ENCODE measurements around the gene MICAL2.

The MICAL2 gene

GRCh38 chr11:12110201-12110713 is at the start of gene MICAL2:
Gene MICAL2, plus strand, starts transcription at chr11:12110590. Its CDS starts 51,566 bp downstream, at chr11:12162156.
- Histone ChIP-seq H3K79me2 (ENCODE audit: control insufficient read depth, insufficient read depth, low read length, unreplicated experiment) (peaks cover 44% of the 10 kb centered on the region), H3K4me1 (ENCODE audit: control insufficient read depth, insufficient read depth, low read length, unreplicated experiment) (peaks cover 24% of the 10 kb centered on the region), H3K36me3 (ENCODE audit: insufficient read depth, low read length) (no peaks in the 10 kb centered on the region), H3K4me3 (ENCODE audit: low read depth, low read length) (peak within 1 kb of the TSS; percentile 94), H2AFZ (ENCODE audit: low read length, unreplicated experiment) (peak within 1 kb of the TSS; percentile 22), H3K27ac (ENCODE audit: low read depth, low read length) (peak within 1 kb of the TSS; percentile 60), H3K27me3 (ENCODE audit: insufficient read depth, low read length) (no peaks in the 10 kb centered on the region)

- no peak overlapping the region for H3K4me3 ChIP-seq (ENCODE audit: low read depth, low read length)
- no peak overlapping the region for H3K27ac ChIP-seq (ENCODE audit: low read depth, low read length)
These were observed 48.4 kb upstream of the MICAL2 start for GRCh38 chr11:12061851-12062560.

GRCh38 chr11:12063251-12063650 is 47.1 kb upstream of the MICAL2 start:
- Histone ChIP-seq H3K27me3 (ENCODE audit: insufficient read depth, low read length) (no peaks in the 10 kb centered on the region), H3K36me3 (ENCODE audit: insufficient read depth, low read length) (no peaks in the 10 kb centered on the region), H2AFZ (ENCODE audit: low read length, unreplicated experiment) (no peak overlapping the region), H3K4me1 (ENCODE audit: control insufficient read depth, insufficient read depth, low read length, unreplicated experiment) (peaks cover 23% of the 10 kb centered on the region), H3K4me3 (ENCODE audit: low read depth, low read length) (no peak overlapping the region), H3K27ac (ENCODE audit: low read depth, low read length) (no peak overlapping the region), H3K79me2 (ENCODE audit: control insufficient read depth, insufficient read depth, low read length, unreplicated experiment) (no peaks in the 10 kb centered on the region)

More at GRCh38 chr11:12061851-12062560, 48.4 kb upstream of the MICAL2 start:
- Histone ChIP-seq H3K27me3 (ENCODE audit: insufficient read depth, low read length) (no peaks in the 10 kb centered on the region), H2AFZ (ENCODE audit: low read length, unreplicated experiment) (no peak overlapping the region), H3K79me2 (ENCODE audit: control insufficient read depth, insufficient read depth, low read length, unreplicated experiment) (no peaks in the 10 kb centered on the region), H3K36me3 (ENCODE audit: insufficient read depth, low read length) (no peaks in the 10 kb centered on the region), H3K4me1 (ENCODE audit: control insufficient read depth, insufficient read depth, low read length, unreplicated experiment) (peaks cover 13% of the 10 kb centered on the region)

- Histone ChIP-seq H3K79me2 (ENCODE audit: control insufficient read depth, insufficient read depth, low read length, unreplicated experiment) (no peaks in the 10 kb centered on the region), H3K4me3 (ENCODE audit: low read depth, low read length) (no peak overlapping the region), H3K36me3 (ENCODE audit: insufficient read depth, low read length) (no peaks in the 10 kb centered on the region), H3K27me3 (ENCODE audit: insufficient read depth, low read length) (no peaks in the 10 kb centered on the region), H2AFZ (ENCODE audit: low read length, unreplicated experiment) (no peak overlapping the region), H3K27ac (ENCODE audit: low read depth, low read length) (no peak overlapping the region), H3K4me1 (ENCODE audit: control insufficient read depth, insufficient read depth, low read length, unreplicated experiment) (peaks cover 23% of the 10 kb centered on the region)
These were observed 46.0 kb upstream of the MICAL2 start for GRCh38 chr11:12064136-12064953.

GRCh38 chr11:12064954-12065280 is 45.5 kb upstream of the MICAL2 start:
- Histone ChIP-seq H2AFZ (ENCODE audit: low read length, unreplicated experiment) (no peak overlapping the region), H3K4me1 (ENCODE audit: control insufficient read depth, insufficient read depth, low read length, unreplicated experiment) (peaks cover 23% of the 10 kb centered on the region), H3K79me2 (ENCODE audit: control insufficient read depth, insufficient read depth, low read length, unreplicated experiment) (no peaks in the 10 kb centered on the region), H3K36me3 (ENCODE audit: insufficient read depth, low read length) (no peaks in the 10 kb centered on the region), H3K27ac (ENCODE audit: low read depth, low read length) (no peak overlapping the region), H3K4me3 (ENCODE audit: low read depth, low read length) (no peak overlapping the region), H3K27me3 (ENCODE audit: insufficient read depth, low read length) (no peaks in the 10 kb centered on the region)

- Histone ChIP-seq H3K4me3 (ENCODE audit: low read depth, low read length) (peak overlapping the region; percentile 18; the same call in 1 of the 2 replicates), H2AFZ (ENCODE audit: low read length, unreplicated experiment) (no peak overlapping the region)
These were observed 44.2 kb upstream of the MICAL2 start for GRCh38 chr11:12066056-12066798.

GRCh38 chr11:12066799-12067508 is 43.4 kb upstream of the MICAL2 start:
- no peaks in the 10 kb centered on the region for H3K36me3 ChIP-seq (ENCODE audit: insufficient read depth, low read length)
- peaks cover 30% of the 10 kb centered on the region for H3K4me1 ChIP-seq (ENCODE audit: control insufficient read depth, insufficient read depth, low read length, unreplicated experiment)
- no peak overlapping the region for H2AFZ ChIP-seq (ENCODE audit: low read length, unreplicated experiment)
- no peaks in the 10 kb centered on the region for H3K27me3 ChIP-seq (ENCODE audit: insufficient read depth, low read length)
- peak overlapping the region; percentile 97 for H3K27ac ChIP-seq (ENCODE audit: low read depth, low read length)
- H3K79me2 ChIP-seq (ENCODE audit: control insufficient read depth, insufficient read depth, low read length, unreplicated experiment) = no peaks in the 10 kb centered on the region
- peak overlapping the region; percentile 18; the same call in 1 of the 2 replicates for H3K4me3 ChIP-seq (ENCODE audit: low read depth, low read length)

More at GRCh38 chr11:12066056-12066798, 44.2 kb upstream of the MICAL2 start:
- peak overlapping the region; percentile 97 for H3K27ac ChIP-seq (ENCODE audit: low read depth, low read length)
- H3K27me3 ChIP-seq (ENCODE audit: insufficient read depth, low read length) = no peaks in the 10 kb centered on the region
- H3K4me1 ChIP-seq (ENCODE audit: control insufficient read depth, insufficient read depth, low read length, unreplicated experiment) = peaks cover 30% of the 10 kb centered on the region
- no peaks in the 10 kb centered on the region for H3K36me3 ChIP-seq (ENCODE audit: insufficient read depth, low read length)
- H3K79me2 ChIP-seq (ENCODE audit: control insufficient read depth, insufficient read depth, low read length, unreplicated experiment) = no peaks in the 10 kb centered on the region

- Histone ChIP-seq H3K79me2 (ENCODE audit: control insufficient read depth, insufficient read depth, low read length, unreplicated experiment) (no peaks in the 10 kb centered on the region), H3K36me3 (ENCODE audit: insufficient read depth, low read length) (no peaks in the 10 kb centered on the region), H3K27me3 (ENCODE audit: insufficient read depth, low read length) (no peaks in the 10 kb centered on the region), H3K4me1 (ENCODE audit: control insufficient read depth, insufficient read depth, low read length, unreplicated experiment) (peaks cover 30% of the 10 kb centered on the region), H3K27ac (ENCODE audit: low read depth, low read length) (peak overlapping the region; percentile 97), H2AFZ (ENCODE audit: low read length, unreplicated experiment) (peak overlapping the region; percentile 27), H3K4me3 (ENCODE audit: low read depth, low read length) (no peak overlapping the region)
These were observed 42.5 kb upstream of the MICAL2 start for GRCh38 chr11:12067796-12068357.

- no peak overlapping the region for H3K27ac ChIP-seq (ENCODE audit: low read depth, low read length)
- no peak overlapping the region for H3K4me3 ChIP-seq (ENCODE audit: low read depth, low read length)
- H3K36me3 ChIP-seq (ENCODE audit: insufficient read depth, low read length) = no peaks in the 10 kb centered on the region
- peaks cover 30% of the 10 kb centered on the region for H3K4me1 ChIP-seq (ENCODE audit: control insufficient read depth, insufficient read depth, low read length, unreplicated experiment)
- H3K27me3 ChIP-seq (ENCODE audit: insufficient read depth, low read length) = no peaks in the 10 kb centered on the region
- H2AFZ ChIP-seq (ENCODE audit: low read length, unreplicated experiment) = no peak overlapping the region
- no peaks in the 10 kb centered on the region for H3K79me2 ChIP-seq (ENCODE audit: control insufficient read depth, insufficient read depth, low read length, unreplicated experiment)
These were observed 41.2 kb upstream of the MICAL2 start for GRCh38 chr11:12069066-12069676.
